Stimulated activated CD4-positive, alpha-beta T cell treated with anti-CD3 and anti-CD28 coated beads, Interleukin-4, amount 100 ng/mL, for 1 hour (primary cell): ENCODE measurements around the gene PDE3A.
"Not testable (repeated sequence)": the region's sequence is repeated elsewhere in the genome, so short reads cannot be mapped to it uniquely, and the experiment has no call there.

Experiments used
- DNase-seq: peaks from one replicate; pipeline ENCODE4 v3.0.0-alpha.2; 2020

Gene PDE3A

GRCh38 chr12:20368114-20368650 lies at the start of gene PDE3A:
PDE3A (plus strand) TSS chr12:20368537; CDS start chr12:20369285, 748 bp downstream.
- DNase-seq: no peak

GRCh38 chr12:20319366-20319765 lies 49.0 kb upstream of the PDE3A start:
- DNase-seq: no peak

GRCh38 chr12:20320552-20320951 lies 47.8 kb upstream of the PDE3A start:
- no peak for DNase-seq

GRCh38 chr12:20330826-20331505 lies 37.4 kb upstream of the PDE3A start:
- DNase-seq: not testable (repeated sequence)

GRCh38 chr12:20339060-20339459 lies 29.3 kb upstream of the PDE3A start:
- no peak for DNase-seq

- DNase-seq: no peak
Observed at GRCh38 chr12:20342111-20342510, 26.2 kb upstream of the PDE3A start.

- no peak for DNase-seq
Observed at GRCh38 chr12:20345866-20346265, 22.5 kb upstream of the PDE3A start.

GRCh38 chr12:20350026-20350425 lies 18.3 kb upstream of the PDE3A start:
- no peak for DNase-seq

DNA sequence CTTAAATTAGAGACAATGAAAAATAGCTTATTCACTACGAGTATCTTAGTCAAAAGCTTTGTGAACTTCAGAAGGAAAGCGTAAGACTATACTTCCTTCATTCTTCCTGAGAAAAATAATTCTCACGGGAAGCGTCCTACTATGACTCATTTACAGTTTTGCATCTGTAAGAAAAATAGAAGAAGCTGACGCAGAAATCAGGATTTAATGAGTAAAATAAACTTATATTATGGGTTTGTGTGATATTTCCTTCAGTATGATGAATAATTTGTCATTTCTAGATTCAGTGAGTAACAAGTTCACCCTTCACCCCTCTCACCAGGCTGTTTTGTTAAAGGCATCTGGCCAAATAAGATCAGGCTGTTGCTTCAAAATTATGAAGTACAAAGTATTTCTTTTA lies 17.8 kb upstream of the PDE3A start:
- DNase-seq: no peak

- no peak for DNase-seq
Observed at GRCh38 chr12:20351406-20351805, 16.9 kb upstream of the PDE3A start.

GRCh38 chr12:20356048-20356447 lies 12.3 kb upstream of the PDE3A start:
- no peak for DNase-seq

DNA sequence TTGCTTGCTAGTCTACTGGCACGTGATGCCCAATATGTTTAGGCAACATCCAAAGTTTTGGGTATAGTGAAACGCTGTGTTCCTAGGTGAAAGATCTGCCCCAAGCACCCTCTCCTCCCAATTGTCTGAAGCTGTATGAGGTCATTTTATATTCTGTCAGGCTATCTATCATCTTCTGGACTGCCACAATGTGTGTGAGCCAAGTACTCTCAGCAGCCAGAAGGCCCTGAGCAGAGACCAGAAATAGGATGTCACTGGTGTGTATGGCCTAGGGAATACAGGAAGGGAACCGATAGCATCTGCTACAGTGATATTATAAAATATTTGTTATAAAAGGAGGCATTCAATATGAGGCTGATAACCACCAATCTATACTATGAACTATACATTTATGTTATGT lies 7.9 kb upstream of the PDE3A start:
- DNase-seq: no peak

- DNase-seq: no peak
Observed at GRCh38 chr12:20361416-20361815, 6.9 kb upstream of the PDE3A start.

DNA sequence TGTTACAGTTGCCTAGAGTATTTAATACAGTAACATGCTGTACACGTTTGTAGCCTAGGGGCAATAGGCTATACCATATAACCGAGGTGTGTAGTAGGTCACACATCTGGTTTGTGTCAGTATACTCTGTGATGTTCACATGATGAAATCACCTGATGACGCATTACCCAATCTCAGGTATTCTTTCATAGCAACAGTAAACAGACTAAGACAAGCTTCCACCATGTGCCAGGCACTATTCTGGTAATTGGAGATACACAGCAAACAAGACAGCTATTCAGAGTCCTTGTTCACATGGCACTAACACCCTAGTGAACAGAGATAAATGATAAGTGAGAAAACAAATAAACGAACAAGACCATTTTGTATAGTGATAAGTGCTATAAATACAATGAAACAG lies 3.8 kb upstream of the PDE3A start:
- DNase-seq: no peak

DNA sequence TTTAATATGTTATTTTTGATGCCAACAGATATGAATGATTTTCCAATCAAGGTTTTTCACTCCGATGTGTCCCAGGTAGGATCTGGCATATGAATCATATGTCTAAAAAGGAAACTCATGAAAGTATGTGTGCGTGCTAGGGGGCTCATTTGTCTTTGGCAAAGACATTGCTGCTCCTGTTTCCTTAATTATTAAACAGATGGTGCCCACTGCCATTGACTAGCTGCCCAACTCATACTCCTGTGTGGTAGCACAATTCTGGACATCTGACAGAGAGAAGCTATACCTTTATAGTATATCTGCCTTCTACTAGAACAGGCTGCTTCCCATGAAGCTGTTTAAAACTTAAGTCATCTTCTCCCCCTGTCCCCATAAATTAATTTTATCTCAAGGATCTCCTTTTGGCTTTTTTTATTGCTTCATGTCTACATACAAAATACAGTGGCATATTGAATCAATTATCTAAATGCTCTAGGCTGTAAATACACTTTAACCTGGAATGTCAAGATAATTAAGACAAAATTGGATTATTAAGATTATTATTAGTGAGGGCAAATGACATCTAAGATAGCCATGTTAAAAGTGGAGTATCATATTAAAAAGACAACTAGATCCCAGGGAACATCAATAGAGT lies 1.4 kb upstream of the PDE3A start:
- DNase-seq: no peak

DNA sequence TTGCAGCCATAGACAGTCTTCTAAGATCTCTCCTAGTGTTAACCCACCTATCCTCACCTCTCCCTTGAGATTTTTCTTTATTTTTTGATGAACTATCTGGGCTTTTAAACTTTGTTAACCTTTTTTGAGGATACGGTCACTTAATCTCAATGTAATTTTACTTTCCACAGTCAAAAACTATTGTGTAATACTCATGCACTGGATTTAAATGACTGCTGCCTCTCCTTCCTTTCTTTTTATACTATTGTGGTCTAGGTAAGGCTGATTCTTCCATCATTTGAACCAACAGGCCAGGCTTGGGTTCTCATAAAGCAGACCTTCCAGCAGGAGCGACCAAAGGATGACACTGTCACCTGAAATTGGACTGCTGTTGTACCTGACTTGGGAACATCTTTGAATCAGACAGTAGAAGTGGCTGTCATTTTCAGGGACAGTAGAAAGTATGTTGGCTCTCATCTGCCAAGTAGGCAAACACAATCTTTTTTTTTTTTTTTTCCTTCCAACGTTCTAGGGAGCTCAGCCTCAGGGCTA lies 689 bp upstream of the PDE3A start:
- no peak for DNase-seq

- DNase-seq: no peak
Observed at GRCh38 chr12:20368651-20369304, 441 bp downstream of the PDE3A start.

- DNase-seq: no peak
Observed at GRCh38 chr12:20369305-20370013, 1.1 kb downstream of the PDE3A start.

GRCh38 chr12:20370014-20370386 lies 1.7 kb downstream of the PDE3A start:
- no peak for DNase-seq

DNA sequence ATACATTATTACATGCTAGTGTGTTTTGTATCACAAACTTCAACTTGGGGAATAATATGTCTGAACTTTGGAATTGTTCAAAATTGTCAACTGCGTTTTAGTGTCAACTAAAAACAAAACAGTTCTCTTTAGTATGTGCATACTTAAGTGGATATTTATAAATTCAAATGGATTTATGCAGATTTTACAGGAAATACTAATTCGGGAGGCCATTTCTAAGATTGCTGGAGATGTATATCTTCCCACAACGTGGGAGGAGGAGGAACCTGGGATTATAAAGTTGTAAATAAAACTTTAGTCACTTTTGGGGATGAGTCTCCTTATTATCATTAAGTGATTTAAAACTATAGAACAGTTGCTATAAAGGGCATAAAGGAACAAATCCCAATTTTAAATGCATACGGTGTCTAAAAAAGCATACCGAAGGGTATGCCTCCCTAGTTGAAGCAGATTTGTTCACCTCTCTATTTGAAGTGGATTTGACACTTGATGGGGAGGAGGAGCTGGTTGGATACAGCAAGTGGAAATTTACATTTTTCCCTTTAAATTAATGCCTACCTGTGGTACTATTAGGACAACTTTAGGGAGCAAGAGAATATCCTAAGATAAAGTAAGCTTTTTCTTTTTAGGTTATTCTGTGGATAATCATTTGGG lies 2.7 kb downstream of the PDE3A start:
- DNase-seq: no peak

DNA sequence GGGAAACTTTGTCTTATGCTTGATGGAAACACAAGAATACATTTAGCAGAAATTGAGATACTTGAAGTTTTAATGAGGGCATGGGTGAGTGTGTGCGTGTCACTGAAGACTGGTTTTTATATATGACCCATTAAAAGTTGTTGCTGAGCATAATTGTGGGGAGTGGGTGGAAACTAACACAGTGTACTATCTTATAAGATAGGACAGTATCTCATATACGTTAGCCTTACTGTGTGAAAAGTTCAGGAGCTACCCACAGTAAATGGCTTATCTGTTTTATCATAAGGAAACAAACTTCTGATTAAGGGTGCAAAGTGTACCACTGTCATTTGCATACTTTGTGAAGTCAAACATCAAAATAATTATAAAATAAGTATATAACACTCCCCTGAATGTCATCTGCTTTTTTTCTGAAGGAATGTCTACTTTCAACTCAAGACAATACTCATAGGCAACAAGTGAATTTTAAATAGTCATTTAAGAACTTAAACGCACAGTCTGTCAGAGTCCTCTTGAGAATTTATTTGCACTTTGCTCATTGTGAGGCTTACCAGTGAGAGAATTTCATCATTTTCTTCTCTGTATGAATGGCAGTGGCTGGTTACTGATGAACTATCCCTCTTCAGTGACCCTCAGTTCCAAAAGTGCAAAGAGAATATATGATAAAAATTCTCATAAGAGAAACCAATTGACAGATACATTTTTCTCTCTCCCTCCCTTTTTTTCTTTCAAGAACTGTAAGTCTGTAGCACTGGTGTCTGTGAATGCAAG lies 4.2 kb downstream of the PDE3A start:
- DNase-seq: no peak

GRCh38 chr12:20374795-20375194 lies 6.5 kb downstream of the PDE3A start:
- no peak for DNase-seq
